Uterus (tissue), 4 donors: Measurements from ENCODE around the gene CRYGB. TPM values are rescaled to one million over a fixed set of nuclear protein-coding genes. Genes with fewer than 3 reads are reported as not detected.

Source experiments
- DNase-seq, 2 donors: peaks; one replicate each; pipeline ENCODE4 v3.0.0-alpha.2; 2019 to 2020
- H3K27ac ChIP-seq, 2 donors: fragments of 200-600 bp; sonication (generic); 1 replicate in 1 of 2; 2 replicates in 1 of 2; pipeline ENCODE4 v1.5.1; 2016 to 2018
- H3K27me3 ChIP-seq, 2 donors: fragments of 200-600 bp; sonication (generic); one replicate each; pipeline ENCODE4 v1.5.1; 2018 to 2019; ENCODE audit warnings: control low read depth in 1 of 2
- H3K36me3 ChIP-seq, 2 donors: fragments of 200-600 bp; sonication (generic); one replicate each; pipeline ENCODE4 v1.5.1; 2019; ENCODE audit warnings: control low read depth in 1 of 2
- H3K4me1 ChIP-seq, 2 donors: fragments of 200-600 bp; sonication (generic); one replicate each; pipeline ENCODE4 v1.5.1; 2018 to 2019; ENCODE audit warnings: control low read depth in 1 of 2
- H3K4me3 ChIP-seq, 2 donors: fragments of 200-600 bp; sonication (generic); 1 replicate in 1 of 2; 2 replicates in 1 of 2; pipeline ENCODE4 v1.5.1; 2018 to 2019; ENCODE audit warnings: mild to moderate bottlenecking in 1 of 2
- H3K9me3 ChIP-seq, 2 donors: fragments of 200-600 bp; sonication (generic); one replicate each; pipeline ENCODE4 v1.5.1; 2019; ENCODE audit warnings: control low read depth in 1 of 2
- CTCF ChIP-seq, 4 experiments: fragments of 200-600 bp in 2 of 4; fragments of 450-650 bp in 2 of 4; sonication (generic) in 2 of 4; IDR thresholded peaks; one replicate each; pipeline ENCODE4 v1.5.1; 2016 to 2019; ENCODE audit warnings: antibody characterized with exemption in 4 of 4, mild to moderate bottlenecking in 2 of 4, moderate library complexity in 1 of 4
- POLR2A ChIP-seq, 2 donors: fragments of 450-650 bp; IDR thresholded peaks; one replicate each; pipeline ENCODE4 v1.6.1; 2016; ENCODE audit warnings: antibody characterized with exemption in 2 of 2, mild to moderate bottlenecking in 1 of 2, moderate library complexity in 1 of 2
- intact Hi-C: fragments of 100-400 bp; cut with DNase I; formaldehyde crosslinking; loops from one replicate; pipeline ENCODE4 v1.15.1; 2023; ENCODE audit warnings: low total_unique reads
- total RNA-seq, 4 donors: library from RNA; depleted of rRNA in 3 of 4; stranded (reverse); fragments of >200 nt in 3 of 4; gene quantifications; one replicate each; pipeline versions ENCODE4 v1.1.0 to v1.2.4, GENCODE V29; 2014 to 2023
- donor health status: DM: yes; HTN: yes; CAD: no.

Gene CRYGB
- total RNA-seq, 4 donors from 2014 or later: not detected

- intact Hi-C loops: no loop called here
- no peak for DNase-seq
- TF ChIP-seq CTCF (IDR thresholded peaks at IDR 0.05): no peak
- TF ChIP-seq POLR2A (IDR thresholded peaks at IDR 0.05): no peak
- no peaks in the 10 kb centered on the region for H3K36me3 ChIP-seq
- no peak overlapping the region for H3K27ac ChIP-seq
- H3K4me3 ChIP-seq: no peak overlapping the region
- no peaks in the 10 kb centered on the region for H3K9me3 ChIP-seq
- H3K4me1 ChIP-seq: no peaks in the 10 kb centered on the region
- H3K27me3 ChIP-seq: no peaks in the 10 kb centered on the region
These were observed 40.9 kb upstream of the CRYGB start for GRCh38 chr2:208186893-208187292.

- Histone ChIP-seq H3K27ac (no peak overlapping the region), H3K9me3 (no peaks in the 10 kb centered on the region), H3K4me3 (no peak overlapping the region), H3K27me3 (no peaks in the 10 kb centered on the region), H3K36me3 (no peaks in the 10 kb centered on the region), H3K4me1 (no peaks in the 10 kb centered on the region)
- intact Hi-C loops: no loop called here
- DNase-seq: no peak
- TF ChIP-seq CTCF (IDR thresholded peaks at IDR 0.05): no peak
- no peak for TF ChIP-seq POLR2A (IDR thresholded peaks at IDR 0.05)
These were observed 40.5 kb upstream of the CRYGB start for GRCh38 chr2:208186465-208186864.

GRCh38 chr2:208183972-208184705, 38.2 kb upstream of the CRYGB start:
- intact Hi-C loops: no loop called here
- H3K4me3 ChIP-seq: no peak overlapping the region
- TF ChIP-seq CTCF (IDR thresholded peaks at IDR 0.05) (no peak), POLR2A (IDR thresholded peaks at IDR 0.05) (no peak)
- H3K9me3 ChIP-seq: no peaks in the 10 kb centered on the region
- no peaks in the 10 kb centered on the region for H3K36me3 ChIP-seq
- no peak for DNase-seq
- H3K27me3 ChIP-seq: no peaks in the 10 kb centered on the region
- H3K27ac ChIP-seq: no peak overlapping the region
- H3K4me1 ChIP-seq: no peaks in the 10 kb centered on the region

DNA sequence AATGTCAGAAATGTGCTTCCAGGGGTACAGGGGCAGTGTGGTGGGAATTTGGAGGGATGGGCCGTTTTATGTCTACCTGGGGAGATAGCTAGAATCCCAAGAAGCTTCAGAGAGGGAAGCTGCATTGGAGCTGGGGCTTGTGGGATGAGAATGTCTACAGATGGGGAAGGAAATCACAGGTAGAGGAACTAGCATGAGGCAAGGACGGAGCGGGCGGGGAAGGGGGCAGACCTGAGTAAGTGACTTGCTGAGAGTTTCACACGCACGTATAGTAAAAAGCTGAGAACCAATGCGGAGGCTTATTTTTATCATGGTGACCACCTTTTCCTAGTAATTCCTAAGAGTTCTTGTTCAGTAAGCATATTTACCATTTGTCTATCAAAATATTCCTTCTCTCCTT, 37.6 kb upstream of the CRYGB start:
- Histone ChIP-seq H3K27ac (no peak overlapping the region), H3K9me3 (no peaks in the 10 kb centered on the region), H3K4me1 (no peaks in the 10 kb centered on the region), H3K4me3 (no peak overlapping the region), H3K27me3 (no peaks in the 10 kb centered on the region), H3K36me3 (no peaks in the 10 kb centered on the region)
- TF ChIP-seq CTCF (IDR thresholded peaks at IDR 0.05): no peak
- TF ChIP-seq POLR2A (IDR thresholded peaks at IDR 0.05): no peak
- intact Hi-C loops: no loop called here
- DNase-seq: no peak

GRCh38 chr2:208182835-208183234, 36.9 kb upstream of the CRYGB start:
- no peak overlapping the region for H3K27ac ChIP-seq
- no peaks in the 10 kb centered on the region for H3K36me3 ChIP-seq
- no peak overlapping the region for H3K4me3 ChIP-seq
- no peaks in the 10 kb centered on the region for H3K27me3 ChIP-seq
- intact Hi-C loops: no loop called here
- no peaks in the 10 kb centered on the region for H3K4me1 ChIP-seq
- H3K9me3 ChIP-seq: no peaks in the 10 kb centered on the region
- TF ChIP-seq CTCF (IDR thresholded peaks at IDR 0.05) (no peak), POLR2A (IDR thresholded peaks at IDR 0.05) (no peak)
- DNase-seq: no peak
